HG02798 (cell line): Measurements from ENCODE around the gene RPS3A.
"Not testable (repeated sequence)": the region's sequence is repeated elsewhere in the genome, so short reads cannot be mapped to it uniquely, and the experiment has no call there.

Experiments
- ATAC-seq: cut with Tn5 transposase; IDR thresholded peaks from one replicate; pipeline ENCODE4 v1.9.1; 2021; ENCODE audit warnings: mild to moderate bottlenecking; ENCODE audit not compliant: unreplicated experiment, poor library complexity

The RPS3A gene

GRCh38 chr4:151110236-151110635 lies 10.8 kb downstream of the RPS3A start:
- no peak for ATAC-seq

DNA sequence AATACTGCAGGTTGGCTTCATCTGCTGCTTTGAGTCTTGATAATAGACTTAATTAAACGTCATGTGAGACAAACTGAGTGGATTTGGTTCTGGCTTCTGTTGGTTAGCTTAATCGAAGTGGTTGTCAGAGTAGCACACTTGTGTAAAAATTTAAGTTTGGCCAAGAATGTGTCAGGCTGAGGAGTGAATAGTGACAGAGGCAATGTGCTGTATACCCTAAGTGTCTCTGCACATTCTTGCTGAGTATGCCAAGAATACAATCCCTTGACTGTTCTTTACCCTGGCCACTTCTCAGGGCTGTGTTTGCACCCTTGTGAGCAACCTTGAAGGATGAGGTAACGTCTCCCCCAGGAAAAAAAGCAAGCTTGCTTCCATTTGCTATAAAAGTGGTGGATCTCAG lies 14.9 kb downstream of the RPS3A start:
- no peak for ATAC-seq

DNA sequence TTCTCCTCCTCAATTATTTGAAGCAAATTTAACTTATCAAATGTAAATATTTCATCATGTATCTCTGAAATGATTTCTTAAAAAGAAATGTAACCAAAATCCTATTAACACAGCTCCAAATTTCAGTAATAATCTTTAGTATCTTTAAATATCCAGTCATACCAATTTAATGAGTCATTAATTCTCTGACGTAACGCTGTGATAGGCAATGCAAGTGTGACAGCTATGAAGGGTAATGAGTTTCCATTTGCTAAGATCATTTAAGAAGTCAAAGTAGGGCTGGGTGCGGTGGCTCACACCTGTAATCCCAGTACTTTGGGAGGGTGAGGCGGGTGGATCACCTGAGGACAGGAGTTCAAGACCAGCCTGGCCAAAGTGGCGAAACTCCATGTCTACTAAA lies 15.6 kb downstream of the RPS3A start:
- ATAC-seq = no peak

DNA sequence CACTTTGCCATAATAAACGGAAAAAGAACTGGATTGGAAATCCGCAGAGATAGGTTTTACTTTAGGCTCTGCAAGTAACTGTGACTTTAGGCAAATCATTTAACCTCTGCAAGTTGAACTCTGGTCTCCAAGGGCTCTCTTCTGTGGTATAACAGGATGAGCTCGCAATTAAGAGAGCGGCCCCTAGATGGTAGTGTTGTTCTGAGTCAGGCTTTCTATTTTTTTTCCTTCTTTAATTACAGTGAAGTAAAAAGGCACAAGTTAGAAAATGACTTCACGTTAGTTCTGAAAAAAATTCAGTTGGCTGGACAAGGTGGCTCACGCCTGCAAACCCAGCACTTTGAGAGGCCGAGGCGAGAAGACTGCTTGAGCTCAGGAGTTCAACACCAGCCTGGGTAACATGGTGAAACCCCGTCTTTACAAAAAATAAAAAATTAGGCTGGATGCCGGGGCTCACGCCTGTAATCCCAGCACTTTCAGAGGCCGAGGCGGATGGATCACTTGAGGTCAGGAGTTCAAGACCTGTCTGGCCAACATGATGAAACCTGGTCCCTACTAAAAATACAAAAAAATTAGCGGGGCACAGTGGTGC lies 18.0 kb downstream of the RPS3A start:
- ATAC-seq = peak; percentile 98

GRCh38 chr4:151129796-151130195 lies 30.4 kb downstream of the RPS3A start:
- no peak for ATAC-seq

DNA sequence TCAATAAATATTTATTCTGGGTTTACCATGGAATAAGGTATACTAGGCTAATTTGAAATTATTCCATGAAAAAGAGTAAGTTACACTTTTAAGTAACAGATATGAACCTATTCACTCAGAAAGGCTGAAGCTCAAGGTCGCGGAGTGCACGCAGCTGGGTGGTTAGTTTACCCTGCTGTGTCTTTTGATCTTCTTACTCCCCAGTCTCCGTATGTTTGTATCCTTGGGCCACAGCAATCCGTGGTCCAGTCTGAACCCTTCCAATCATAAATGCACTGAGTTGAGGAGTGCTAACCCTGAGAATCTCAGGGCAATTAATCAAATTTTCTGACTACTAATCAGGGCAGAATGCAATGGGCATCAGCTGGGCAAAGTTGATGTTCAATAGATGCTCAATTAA lies 33.9 kb downstream of the RPS3A start:
- no peak for ATAC-seq

DNA sequence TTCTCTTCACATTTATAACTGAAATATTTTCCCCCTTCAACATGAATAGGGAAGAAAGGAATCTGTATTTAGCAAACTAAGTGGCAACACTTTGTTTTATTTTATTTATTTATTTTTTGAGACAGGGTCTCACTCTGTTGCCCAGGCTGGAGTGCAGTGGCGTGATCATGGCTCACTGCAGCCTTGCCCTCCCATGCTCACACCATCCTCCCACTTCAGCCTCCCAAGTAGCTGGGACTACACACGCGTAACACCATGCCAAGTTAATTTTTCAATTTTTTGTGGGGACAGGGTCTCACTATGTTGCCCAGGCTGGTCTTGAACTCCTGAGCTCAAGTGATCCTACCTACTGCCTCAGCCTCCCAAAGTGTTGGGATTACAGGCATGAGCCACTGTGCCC lies 36.6 kb downstream of the RPS3A start:
- ATAC-seq = not testable (repeated sequence)

- no peak for ATAC-seq
Measured at GRCh38 chr4:151139814-151140213, 40.4 kb downstream of the RPS3A start.

DNA sequence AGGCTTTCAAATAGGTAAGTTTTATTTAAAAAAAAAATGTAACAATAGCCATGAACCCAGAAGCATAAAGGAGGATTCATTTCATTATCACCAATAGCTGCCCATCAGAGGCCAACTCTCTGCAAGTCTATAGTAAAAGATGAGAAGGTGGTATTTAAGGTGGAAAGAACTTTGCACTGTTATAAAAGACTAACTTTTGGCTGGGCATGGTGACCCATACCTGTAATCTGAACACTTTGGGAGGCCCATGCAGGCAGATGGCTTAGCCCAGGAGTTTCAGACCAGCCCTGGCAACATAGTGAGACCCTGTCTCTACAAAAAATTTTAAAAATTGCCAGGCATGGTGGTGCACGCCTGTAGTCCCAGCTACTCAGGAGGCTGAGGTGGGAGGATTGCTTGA lies 43.3 kb downstream of the RPS3A start:
- ATAC-seq = no peak

GRCh38 chr4:151143162-151143561 lies 43.7 kb downstream of the RPS3A start:
- ATAC-seq = no peak

DNA sequence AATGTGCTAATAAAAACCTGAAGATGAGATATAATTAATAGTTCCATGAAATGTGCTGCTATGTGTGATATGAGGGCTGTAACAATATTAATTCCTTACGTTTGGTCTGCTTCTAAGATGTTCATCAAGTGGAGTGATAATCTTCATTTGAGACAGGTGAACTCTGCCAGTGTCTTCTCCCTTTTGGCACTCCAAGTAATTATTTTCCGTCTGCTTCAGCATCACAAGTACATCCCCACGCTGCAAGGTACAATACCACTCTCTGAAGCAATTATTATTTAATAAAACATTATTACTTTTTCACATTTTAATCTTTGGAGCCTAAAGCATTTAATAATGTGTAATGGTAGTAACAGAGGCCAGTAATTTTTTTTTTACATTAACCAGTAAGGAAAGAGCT lies 44.4 kb downstream of the RPS3A start:
- no peak for ATAC-seq

DNA sequence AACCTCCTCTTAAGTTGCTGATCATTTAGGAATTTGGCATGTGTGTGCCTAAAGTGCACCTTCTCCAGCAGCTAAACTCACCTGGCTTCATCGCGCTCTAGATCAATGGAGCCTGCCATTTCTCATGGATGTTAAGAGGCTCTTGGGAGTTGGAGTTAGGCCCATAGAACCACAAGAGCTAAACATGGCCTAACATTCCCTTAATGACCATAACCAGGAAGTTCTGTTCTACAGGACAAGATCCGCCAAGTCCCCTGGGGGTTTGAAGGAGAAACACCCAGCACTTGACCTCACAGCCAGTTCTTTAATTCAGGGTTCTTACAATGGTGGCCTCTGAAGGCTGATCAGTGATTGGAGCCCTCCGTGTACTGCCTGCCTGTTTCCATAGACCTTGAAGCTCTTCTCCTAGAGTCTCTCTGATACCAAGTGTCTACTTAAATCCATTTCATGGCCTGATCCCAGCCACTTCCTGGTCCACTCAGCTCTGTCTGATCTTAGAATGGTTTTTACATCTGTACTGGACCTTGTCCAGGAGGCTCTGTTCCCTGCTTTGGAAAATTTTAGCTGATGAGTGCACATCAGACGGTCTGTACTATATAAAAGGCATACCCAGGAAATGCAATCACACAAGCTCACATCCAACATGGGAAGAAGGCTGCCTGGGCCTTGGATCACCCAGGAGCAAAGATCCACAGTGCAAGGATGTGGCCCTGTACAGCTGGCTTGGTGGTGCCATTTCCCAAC lies 45.1 kb downstream of the RPS3A start:
- no peak for ATAC-seq

GRCh38 chr4:151147000-151147399 lies 47.6 kb downstream of the RPS3A start:
- ATAC-seq = no peak

- no peak for ATAC-seq
Measured at GRCh38 chr4:151148261-151148660, 48.8 kb downstream of the RPS3A start.

DNA sequence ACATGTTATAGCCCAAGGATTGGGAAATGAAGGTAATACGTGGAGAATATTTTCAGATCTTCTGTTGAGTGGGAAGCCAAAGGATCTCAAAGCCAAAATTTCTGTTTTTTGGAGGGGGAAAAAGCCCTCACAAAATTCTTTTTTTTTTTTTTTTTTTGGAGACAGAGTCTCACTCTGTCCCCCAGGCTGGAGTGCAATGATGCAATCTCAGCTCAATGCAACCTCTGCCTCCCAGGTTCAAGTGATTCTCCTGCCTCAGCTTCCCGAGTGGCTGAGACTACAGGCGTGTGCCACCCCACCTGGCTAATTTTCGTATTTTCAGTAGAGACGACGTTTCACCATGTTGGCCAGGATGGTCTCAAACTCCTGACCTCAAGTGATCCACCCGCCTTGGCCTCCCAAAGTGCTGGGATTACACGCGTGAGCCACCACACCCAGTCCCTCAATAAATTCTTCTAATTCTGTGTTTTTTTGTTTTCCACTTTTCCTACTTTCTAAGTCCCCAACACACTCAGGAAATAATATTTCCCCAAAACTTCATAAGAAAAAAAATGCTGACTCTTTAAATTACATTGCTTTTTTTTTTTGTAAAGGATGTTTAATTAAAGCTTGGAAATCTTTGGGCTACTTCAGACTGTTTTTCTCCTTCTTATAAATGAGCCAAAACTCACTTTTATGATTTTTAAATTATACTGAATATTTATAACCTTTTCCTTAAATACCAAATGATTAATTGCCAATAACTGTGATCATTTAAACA lies 51.6 kb downstream of the RPS3A start:
- no peak for ATAC-seq

DNA sequence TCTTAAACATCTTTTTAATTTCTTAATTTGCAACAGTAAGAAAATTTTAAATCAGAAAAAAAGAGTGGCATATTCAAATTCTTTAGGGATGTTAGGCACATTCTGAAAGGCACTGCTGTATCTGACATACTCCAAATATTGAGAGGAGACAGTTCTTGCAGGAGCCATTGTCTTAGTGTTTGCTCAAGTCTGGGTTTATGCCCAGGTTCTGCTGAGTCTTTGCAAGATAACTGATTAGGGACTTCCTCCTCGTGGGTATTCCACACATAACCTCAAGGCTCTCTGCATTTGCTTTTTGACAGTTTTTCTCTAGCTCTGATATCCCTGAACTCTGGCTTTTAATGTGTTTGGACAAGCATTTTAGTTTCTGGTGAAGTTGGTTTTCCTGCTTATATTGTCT lies 52.6 kb downstream of the RPS3A start:
- ATAC-seq = no peak

DNA sequence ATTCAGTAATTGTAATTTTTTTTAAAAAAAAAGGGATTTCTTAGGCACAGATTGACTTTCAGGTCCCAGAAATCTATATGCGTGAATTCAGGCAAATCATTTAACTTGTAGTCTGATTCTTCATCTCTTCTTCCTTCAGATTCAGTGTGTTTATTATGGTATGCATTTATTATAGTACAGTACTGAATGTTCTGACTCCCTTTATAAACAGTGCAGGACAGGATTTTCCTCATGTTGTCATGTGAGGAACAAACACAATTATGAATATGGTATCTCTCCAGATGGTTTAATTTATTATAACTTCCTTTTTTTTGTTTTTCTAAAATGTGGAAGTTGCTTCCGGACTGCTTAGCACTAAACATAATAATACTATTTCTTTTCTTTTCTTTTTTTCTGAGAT lies 54.2 kb downstream of the RPS3A start:
- no peak for ATAC-seq
